Amniotic epithelial cell (primary cell): ENCODE results near the gene TNS1.
A peak's percentile ranks its signal among the peaks of the same experiment; 100 is the strongest.

ENCODE experiments used
- DNase-seq: peaks from one replicate; pipeline ENCODE4 v3.0.0-alpha.2; 2010; ENCODE audit warnings: low read depth

The TNS1 gene

GRCh38 chr2:217942731-217943335, 60.0 kb downstream of the TNS1 start:
- DNase-seq, result no peak

- no peak for DNase-seq
These were observed 60.7 kb downstream of the TNS1 start for GRCh38 chr2:217941886-217942728.

GRCh38 chr2:217941339-217941738, 61.5 kb downstream of the TNS1 start:
- DNase-seq, result no peak

GRCh38 chr2:217940261-217941220, 62.3 kb downstream of the TNS1 start:
- no peak for DNase-seq

GRCh38 chr2:217939629-217940245, 63.1 kb downstream of the TNS1 start:
- no peak for DNase-seq

GRCh38 chr2:217939220-217939619, 63.6 kb downstream of the TNS1 start:
- no peak for DNase-seq

- DNase-seq, result no peak
These were observed 64.8 kb downstream of the TNS1 start for GRCh38 chr2:217938036-217938435.

- no peak for DNase-seq
These were observed 65.3 kb downstream of the TNS1 start for GRCh38 chr2:217937446-217937845.

GRCh38 chr2:217936952-217937351, 65.8 kb downstream of the TNS1 start:
- no peak for DNase-seq

- peak; percentile 71 for DNase-seq
These were observed 66.7 kb downstream of the TNS1 start for GRCh38 chr2:217935901-217936684.

GRCh38 chr2:217935235-217935879, 67.4 kb downstream of the TNS1 start:
- peak; percentile 96 for DNase-seq

- peak; percentile 86 for DNase-seq
These were observed 68.3 kb downstream of the TNS1 start for GRCh38 chr2:217934321-217935131.

- DNase-seq, result no peak
These were observed 69.2 kb downstream of the TNS1 start for GRCh38 chr2:217933617-217933993.

GRCh38 chr2:217932803-217933616, 69.8 kb downstream of the TNS1 start:
- DNase-seq, result no peak

- no peak for DNase-seq
These were observed 70.8 kb downstream of the TNS1 start for GRCh38 chr2:217931846-217932560.

GRCh38 chr2:217930761-217931563, 71.8 kb downstream of the TNS1 start:
- DNase-seq, result no peak
